ENCODE results near the gene USP49. TPM values are rescaled to one million over a fixed set of nuclear protein-coding genes. Genes with fewer than 3 reads are reported as not detected.

The USP49 gene
- polyA plus RNA-seq, 1 donor = 6.9 TPM

GRCh38 chr6:41811095-41811494 lies 84.1 kb downstream of the USP49 start:
- no peak for DNase-seq

DNA sequence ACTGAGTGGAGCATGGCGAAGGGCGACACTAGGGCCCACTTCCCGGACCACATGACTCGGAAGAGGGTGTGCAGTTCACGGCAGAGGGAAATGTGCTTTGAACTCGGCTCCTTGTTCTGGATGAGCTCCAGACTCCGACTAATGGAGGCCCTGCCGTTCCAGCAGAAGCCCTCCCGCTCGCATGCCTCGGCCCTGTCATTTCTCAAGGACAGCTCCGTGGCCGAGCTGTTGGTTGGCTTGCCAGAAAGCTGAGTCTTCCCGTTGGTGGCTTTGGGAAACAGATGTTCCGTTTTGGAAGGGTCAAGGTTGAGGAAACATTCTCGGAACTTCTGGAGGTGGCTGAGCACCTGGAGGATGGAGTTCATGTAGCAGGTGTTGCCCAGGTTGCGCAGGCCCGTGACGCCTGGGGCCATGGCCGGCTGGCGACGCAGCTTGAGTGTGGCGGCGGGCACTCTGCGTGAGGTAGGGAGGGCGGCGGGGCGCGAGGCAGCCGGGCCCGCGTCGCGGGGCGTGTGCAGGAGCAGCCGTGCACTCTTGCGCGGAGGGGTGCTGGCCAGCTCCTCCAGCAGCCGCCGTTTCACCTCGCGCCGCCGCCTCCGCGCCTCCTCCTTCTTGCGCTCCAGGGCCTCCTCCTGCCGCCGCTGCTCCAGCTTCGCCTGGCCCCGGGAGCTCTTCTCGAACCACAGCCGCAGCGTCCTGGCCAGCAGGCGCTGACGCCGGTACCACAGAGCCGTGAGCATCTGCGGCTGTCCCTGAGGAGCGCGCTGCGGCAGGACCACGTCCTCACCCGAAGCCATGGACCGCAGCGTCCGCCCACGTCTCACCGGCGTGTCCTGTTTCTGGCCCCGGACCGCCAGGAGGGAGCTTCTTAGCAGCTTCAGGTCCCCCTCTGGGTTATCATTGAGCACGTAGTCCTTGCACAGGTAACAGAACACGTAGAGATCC lies 89.1 kb downstream of the USP49 start:
- no peak for DNase-seq

DNA sequence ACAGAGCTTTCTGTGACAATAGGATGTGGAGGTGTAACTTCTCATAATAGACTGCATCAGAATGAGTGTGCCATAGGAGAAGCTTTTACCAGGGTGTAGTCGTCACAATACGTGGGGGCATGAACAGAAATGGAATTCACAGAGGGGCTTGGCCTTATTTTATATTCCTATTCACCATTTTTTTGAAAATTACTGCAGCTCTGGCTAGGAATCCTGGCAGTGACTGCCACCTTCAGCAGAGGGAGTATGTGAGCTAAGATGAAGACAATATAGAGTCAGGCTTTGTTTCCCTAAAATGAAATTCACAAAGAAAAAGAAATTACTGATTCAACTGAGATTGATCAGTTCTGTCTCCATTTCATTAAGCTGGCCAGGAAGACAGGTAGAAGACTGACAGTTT lies 93.8 kb downstream of the USP49 start:
- DNase-seq = no peak

DNA sequence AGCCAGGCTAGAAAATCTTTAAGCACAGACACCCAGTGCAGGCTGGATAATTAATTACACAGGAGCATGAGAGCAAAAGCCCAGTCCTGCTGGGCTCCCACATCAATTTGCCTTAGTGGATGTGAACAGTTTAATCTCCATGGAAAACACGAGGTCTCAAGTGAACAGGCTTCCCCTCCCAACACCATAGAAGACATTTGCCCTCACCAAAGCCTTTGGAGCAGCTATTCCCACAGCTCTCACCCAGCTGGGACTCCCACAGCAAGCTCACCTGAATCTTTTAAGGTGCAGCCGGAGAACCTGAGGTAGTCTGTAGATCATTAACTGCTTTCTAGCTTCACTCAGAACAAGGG lies 95.6 kb downstream of the USP49 start:
- DNase-seq = no peak

- no peak for DNase-seq
Observed at GRCh38 chr6:41798901-41799558, 96.1 kb downstream of the USP49 start.

DNA sequence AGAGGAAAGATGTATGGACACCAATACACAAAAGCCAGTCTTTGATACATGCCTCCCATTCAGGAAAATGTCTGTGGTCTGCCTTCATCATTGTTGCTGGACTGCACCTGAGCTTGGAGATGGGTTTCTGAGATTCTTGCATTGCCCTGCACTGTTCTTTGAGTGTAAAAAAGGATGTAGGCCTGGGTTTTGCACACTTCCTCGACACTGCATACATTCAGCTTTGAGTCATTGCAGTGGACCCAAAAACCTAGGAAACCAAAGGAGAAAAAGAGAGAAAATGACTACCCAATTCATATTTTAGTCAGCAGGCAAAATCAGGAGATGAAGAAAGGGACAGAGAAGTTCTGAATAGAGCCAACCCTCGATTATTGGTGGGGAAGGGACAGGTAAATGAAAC lies 98.7 kb downstream of the USP49 start:
- no peak for DNase-seq

- no peak for DNase-seq
Observed at GRCh38 chr6:41791984-41792383, 103.2 kb downstream of the USP49 start.

- no peak for DNase-seq
Observed at GRCh38 chr6:41791305-41791704, 103.9 kb downstream of the USP49 start.

DNA sequence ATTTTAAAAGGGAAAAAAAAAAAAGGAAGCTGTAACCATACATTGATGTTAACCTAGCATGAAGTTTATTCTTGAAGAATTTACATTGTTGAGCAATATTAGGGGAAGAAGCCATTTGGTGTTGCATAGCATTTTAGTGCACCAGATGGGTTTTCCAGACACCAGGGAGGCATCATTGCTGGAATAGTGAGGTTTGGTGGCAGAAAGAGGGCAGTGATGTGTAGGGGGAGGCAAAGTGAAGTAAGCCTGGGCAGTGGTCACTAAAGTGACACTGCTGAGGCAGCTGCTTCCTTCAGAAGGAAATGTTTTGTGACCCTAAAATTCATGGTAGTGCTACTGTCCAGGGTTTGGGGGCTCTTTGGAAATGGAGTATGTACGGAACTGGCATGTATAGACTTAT lies 105.1 kb downstream of the USP49 start:
- no peak for DNase-seq

GRCh38 chr6:41789390-41789724 lies 105.8 kb downstream of the USP49 start:
- DNase-seq = no peak

DNA sequence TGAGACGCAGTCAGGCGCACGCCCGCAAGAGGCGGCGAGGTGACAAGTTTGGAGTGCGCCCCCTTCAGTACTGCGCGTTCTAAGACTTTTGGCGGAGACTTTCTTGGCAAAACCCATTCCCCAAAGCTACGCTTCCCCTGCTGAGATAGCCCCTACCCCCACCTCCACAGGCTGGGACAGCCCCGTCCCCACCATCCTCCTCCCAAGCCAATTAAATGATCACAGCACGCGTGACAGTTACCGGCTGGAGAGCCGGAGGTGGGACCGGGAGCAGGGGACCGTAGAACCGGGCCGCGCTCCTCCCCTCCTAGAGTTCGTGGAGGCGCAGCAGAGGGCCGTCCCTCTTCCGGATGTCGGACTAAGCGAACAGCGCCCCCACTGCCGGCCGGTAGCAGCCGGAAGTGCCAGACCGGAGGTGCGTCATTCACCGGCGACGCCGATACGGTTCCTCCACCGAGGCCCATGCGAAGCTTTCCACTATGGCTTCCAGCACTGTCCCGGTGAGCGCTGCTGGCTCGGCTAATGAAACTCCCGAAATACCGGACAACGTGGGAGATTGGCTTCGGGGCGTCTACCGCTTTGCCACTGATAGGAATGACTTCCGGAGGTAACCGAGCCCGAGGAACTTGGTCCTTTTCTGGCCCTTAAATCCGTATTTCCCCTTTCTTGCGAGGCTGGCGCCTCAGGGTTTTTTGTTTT lies 107.8 kb downstream of the USP49 start, which contains the start of gene TOMM6:
TOMM6 (plus strand) TSS at position 476 of the 699 bp plus-strand sequence; CDS start at position 480, 4 bp downstream.
- DNase-seq = peak; percentile 97

GRCh38 chr6:41786451-41787218 lies 108.5 kb downstream of the USP49 start:
- DNase-seq = peak; percentile 87

GRCh38 chr6:41785689-41786450 lies 109.3 kb downstream of the USP49 start:
- no peak for DNase-seq

DNA sequence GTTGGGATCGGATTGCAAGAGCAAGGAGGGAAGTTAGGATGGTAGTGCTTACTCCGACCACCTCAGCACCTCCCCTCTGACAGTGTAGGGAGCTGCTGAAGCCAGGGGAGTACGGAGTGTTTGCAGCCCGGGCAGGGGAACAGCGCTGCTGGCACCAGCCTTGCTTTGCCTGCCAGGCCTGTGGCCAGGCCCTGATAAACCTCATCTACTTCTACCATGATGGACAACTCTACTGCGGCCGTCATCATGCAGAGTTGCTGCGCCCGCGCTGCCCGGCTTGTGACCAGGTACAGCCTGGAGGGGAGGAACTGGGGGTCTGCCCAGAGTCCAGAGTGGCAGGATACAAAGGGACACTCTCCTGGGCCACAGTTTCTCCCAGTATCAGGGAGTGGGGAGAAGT lies 109.9 kb downstream of the USP49 start:
- no peak for DNase-seq

DNA sequence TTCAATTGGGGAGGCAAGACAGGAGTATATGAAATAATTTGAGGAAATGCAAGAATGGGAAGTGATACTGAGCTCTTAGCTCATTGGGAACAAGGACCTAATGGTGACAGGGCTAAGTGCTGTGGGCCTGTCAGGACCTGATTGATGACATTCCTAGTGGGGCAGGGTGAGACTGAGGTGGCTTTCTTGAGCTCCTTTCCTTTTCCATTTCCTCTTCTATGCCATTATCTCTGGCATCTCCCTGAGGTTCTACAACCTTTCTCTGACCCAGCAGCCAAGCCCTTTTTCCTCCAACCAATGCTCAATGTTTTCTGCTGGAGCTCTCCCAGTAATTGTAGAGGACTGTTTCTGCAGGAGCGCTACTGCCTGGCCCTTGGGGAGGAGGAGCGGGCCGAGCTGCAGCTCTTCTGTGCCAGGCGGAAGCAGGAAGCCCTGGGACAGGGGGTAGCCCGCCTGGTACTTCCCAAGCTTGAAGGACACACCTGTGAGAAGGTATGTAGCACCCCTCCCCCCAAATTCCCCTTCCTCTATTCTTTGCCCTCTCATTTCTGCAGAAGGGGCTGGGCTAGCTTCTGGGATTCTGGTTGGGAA lies 110.5 kb downstream of the USP49 start:
- no peak for DNase-seq

DNA sequence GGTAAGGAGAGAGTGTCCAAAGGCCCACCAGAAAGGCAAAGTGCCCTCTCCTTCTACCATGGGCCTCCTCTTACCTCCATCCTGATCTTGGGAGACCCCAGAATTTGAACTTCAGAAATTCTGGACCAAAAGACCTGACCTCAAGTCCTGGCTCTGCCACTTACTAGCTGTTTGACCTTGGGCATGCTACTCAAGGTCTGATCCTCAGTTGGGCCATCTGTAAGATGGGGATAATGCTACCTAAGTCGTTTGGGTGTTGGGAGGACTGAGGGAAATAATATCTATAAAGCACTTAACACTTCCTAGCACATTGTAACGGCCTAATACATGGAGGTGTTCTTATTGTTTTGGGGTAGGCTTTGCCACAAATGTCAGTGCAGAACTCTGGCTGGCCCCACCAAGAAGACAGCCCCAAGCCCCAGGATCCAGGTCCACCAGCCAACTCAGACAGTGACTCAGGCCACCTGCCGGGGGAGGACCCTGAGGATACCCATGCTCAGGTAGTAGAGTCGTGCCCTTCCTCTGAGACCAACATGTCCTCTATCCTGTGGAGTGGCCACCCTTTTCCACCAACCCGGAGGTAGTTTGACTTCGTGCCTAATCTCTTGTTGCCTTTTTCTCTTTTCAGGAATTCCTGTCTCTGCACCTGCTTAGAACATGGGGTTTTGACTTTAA lies 111.9 kb downstream of the USP49 start:
- DNase-seq = no peak

DNA sequence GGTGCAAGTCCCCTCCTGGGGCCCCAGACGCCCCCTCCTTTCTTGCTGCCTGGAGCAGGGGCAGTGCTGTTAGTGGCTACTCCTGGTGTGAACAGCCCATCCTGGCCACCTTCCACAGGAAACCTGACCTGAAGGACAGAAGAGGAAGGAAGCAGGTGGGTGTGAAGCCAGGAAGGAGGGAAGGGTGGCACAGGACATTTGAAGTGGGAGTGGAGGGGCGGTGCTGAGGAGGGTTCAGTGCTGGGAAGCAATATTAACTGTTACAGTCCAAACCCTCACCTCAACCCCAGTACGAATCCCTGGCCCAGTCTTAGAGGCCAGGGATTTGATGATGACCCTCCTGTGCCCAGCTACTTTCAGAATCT lies 113.8 kb downstream of the USP49 start:
- DNase-seq = no peak

- DNase-seq = peak; percentile 29
Observed at GRCh38 chr6:41780551-41781365, 114.4 kb downstream of the USP49 start, which contains the start of gene PRICKLE4. Gene PRICKLE4 (plus strand): TSS chr6:41780782. CDS start chr6:41783474, 2,692 bp downstream.

DNA sequence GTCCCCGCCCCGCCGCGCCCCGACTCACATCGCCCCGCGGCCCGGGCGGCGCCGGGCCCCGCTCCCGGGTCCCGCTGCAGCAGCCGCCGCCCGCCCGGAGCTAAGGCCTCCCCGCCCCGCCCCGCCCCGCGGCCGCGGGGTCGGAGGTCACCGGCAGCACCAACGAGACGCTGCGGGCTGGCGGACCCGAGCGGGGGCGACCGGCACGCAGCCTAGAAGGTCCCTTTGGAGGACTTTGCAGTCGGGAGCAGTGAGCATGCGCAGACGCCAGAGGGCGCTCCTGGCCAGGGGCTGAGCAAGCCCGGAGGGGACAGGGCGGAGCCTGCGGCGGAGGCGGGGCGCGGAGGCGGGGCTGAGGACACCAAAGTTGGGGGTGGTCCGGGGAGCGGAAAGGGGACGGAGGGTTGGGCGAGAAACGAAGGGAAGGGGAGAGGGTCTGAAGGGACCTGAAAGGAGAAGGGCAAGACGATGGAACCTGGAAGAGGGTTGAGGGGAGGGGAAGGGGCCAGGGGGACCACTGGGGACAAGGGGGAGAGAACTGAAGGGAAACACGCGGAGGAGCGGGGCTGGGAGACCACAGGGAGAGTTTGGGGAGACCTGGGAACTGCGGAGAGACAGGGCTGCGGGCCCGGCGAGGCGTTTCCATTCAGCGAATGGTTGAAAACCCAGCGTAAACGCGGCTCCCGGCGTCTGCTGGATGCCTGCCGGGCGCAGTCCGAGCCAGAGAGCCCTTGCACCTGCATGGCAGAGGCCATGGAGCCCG lies 115.2 kb downstream of the USP49 start, which contains the start of gene FRS3:
FRS3 (minus strand) TSS at position 113 of the 763 bp plus-strand sequence. CDS start 2,913 bp downstream, outside the sequence.
- peak; percentile 97 for DNase-seq

All from hindlimb muscle (tissue), 1 donor.